Psoas muscle (tissue), 8 donors: ENCODE results near the gene FCRL4. TPM values are rescaled to one million over a fixed set of nuclear protein-coding genes. Genes with fewer than 3 reads are reported as not detected.
"Not testable (repeated sequence)": the region's sequence is repeated elsewhere in the genome, so short reads cannot be mapped to it uniquely, and the experiment has no call there.

Source experiments
- ATAC-seq, 4 donors: fragments of 200-7000 bp; cut with Tn5 transposase; one replicate each; pipeline ENCODE4 v1.9.1; 2020; ENCODE audit warnings: moderate library complexity in 3 of 4, mild to moderate bottlenecking in 2 of 4
- DNase-seq, 2 donors: peaks; one replicate each; pipeline ENCODE4 v3.0.0-alpha.2; 2020
- H3K27ac ChIP-seq: fragments of 200-600 bp; one replicate; pipeline ENCODE4 v1.8.0; 2022
- H3K27me3 ChIP-seq, 3 donors: fragments of 200-600 bp in 1 of 3; one replicate each; pipeline versions ENCODE4 v1.6.1 to v1.8.0; 2013 to 2022; ENCODE audit warnings: low read length in 2 of 3, mild to moderate bottlenecking in 2 of 3, moderate library complexity in 1 of 3; ENCODE audit not compliant: insufficient read depth in 3 of 3
- H3K36me3 ChIP-seq, 2 donors: fragments of 200-600 bp in 1 of 2; one replicate each; pipeline versions ENCODE4 v1.6.1 to v1.8.0; 2013 to 2022; ENCODE audit warnings: low read depth in 1 of 2, mild to moderate bottlenecking in 1 of 2, moderate library complexity in 1 of 2; ENCODE audit not compliant: insufficient read depth in 1 of 2
- H3K4me1 ChIP-seq: fragments of 200-600 bp; one replicate; pipeline ENCODE4 v1.8.0; 2022
- H3K4me3 ChIP-seq: fragments of 200-600 bp; one replicate; pipeline ENCODE4 v1.8.0; 2022; ENCODE audit warnings: mild to moderate bottlenecking
- H3K9me3 ChIP-seq: fragments of 200-600 bp; one replicate; pipeline ENCODE4 v1.8.0; 2022
- WGBS, 3 donors: extraction: QIAGEN DNeasy Blood & Tissue Kit; methylation state at CpG; one replicate each; pipeline versions ENCODE4 v1.1.6 to v1.1.7; 2013; 5-methylcytosine and 5-hydroxymethylcytosine counted together
- intact Hi-C, 2 donors: fragments of 100-400 bp; cut with DNase I; formaldehyde crosslinking; loops; one replicate each; pipeline versions ENCODE4 v1.11.0 to v1.14.2; 2022
- polyA plus RNA-seq, 3 donors: library from polyadenylated mRNA; stranded (reverse); fragments of 200-250 nt; gene quantifications; one replicate each; pipeline ENCODE4 v1.2.3, GENCODE V29; 2013
- total RNA-seq, 4 donors: library from RNA; stranded (reverse); fragmentation: NEBNext Ultra II Directional in 2 of 4; extraction: Animal tissue kit (Norgen Biotek cat#: 25700) in 2 of 4; gene quantifications; one replicate each; pipeline versions ENCODE4 v1.2.1 to v1.2.4, GENCODE V29; 2021 to 2023
- TF ChIP-seq, protein P1 (sequence below): fragments of 200-600 bp; IDR thresholded peaks from one replicate; pipeline ENCODE4 v1.8.0; 2022; ENCODE audit warnings: antibody characterized with exemption
- donor health status: healthy with polysubstance abuse.
- donor health status: DM: no; HTN: no; CAD: no; lungs with moderate emphysema.
- donor health status: Bipolar disorder and iron deficiency.
- donor health status: healthy.
- donor health status: DM: yes; HTN: yes; CAD: no.
- donor health status: DM: no; HTN: no; CAD: no.
- donor health status: DM: no; HTN: no; CAD: no.
- donor health status: DM: yes; HTN: yes; CAD: no.

Gene FCRL4
- total and polyA plus RNA-seq, 7 donors: not detected

GRCh38 chr1:157566484-157567300 is 31.2 kb downstream of the FCRL4 start:
- intact Hi-C loops: no loop called here
- DNase-seq (no peak), ATAC-seq (no peak)
- H3K4me1 ChIP-seq: no peaks in the 10 kb centered on the region
- TF ChIP-seq, protein P1, sequence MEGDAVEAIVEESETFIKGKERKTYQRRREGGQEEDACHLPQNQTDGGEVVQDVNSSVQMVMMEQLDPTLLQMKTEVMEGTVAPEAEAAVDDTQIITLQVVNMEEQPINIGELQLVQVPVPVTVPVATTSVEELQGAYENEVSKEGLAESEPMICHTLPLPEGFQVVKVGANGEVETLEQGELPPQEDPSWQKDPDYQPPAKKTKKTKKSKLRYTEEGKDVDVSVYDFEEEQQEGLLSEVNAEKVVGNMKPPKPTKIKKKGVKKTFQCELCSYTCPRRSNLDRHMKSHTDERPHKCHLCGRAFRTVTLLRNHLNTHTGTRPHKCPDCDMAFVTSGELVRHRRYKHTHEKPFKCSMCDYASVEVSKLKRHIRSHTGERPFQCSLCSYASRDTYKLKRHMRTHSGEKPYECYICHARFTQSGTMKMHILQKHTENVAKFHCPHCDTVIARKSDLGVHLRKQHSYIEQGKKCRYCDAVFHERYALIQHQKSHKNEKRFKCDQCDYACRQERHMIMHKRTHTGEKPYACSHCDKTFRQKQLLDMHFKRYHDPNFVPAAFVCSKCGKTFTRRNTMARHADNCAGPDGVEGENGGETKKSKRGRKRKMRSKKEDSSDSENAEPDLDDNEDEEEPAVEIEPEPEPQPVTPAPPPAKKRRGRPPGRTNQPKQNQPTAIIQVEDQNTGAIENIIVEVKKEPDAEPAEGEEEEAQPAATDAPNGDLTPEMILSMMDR: no peak
- H3K4me3 ChIP-seq: no peak overlapping the region
- no peak overlapping the region for H3K27ac ChIP-seq
- WGBS, 3 donors: 73 to 85% (median 85%) methylated on average over 14 of the region's 14 CpGs
- no peaks in the 10 kb centered on the region for H3K9me3 ChIP-seq
- no peaks in the 10 kb centered on the region for H3K27me3 ChIP-seq
- no peaks in the 10 kb centered on the region for H3K36me3 ChIP-seq

DNA sequence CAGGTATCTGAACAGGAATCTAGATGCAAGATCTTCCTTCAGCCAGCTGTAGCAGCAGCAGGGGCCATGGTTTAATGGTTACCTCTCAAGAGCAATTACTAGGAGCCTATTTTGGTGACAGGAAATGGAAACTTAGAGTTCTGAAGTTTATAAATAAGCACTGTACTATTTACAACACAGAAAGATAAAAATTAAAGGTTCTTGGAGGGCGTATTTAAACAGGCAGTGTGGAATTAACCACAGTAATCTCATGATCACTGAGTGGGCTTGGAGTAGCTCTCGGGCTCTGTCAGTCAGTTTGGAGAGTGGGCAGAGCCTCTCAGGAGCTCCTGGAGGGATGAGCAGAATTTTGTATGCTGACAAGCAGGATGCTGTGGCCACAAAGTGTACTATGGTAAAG is 35.4 kb downstream of the FCRL4 start:
- H3K36me3 ChIP-seq: no peaks in the 10 kb centered on the region
- TF ChIP-seq, protein P1: no peak
- DNase-seq (no peak), ATAC-seq (no peak)
- H3K9me3 ChIP-seq: no peaks in the 10 kb centered on the region
- H3K4me1 ChIP-seq: no peaks in the 10 kb centered on the region
- no peak overlapping the region for H3K27ac ChIP-seq
- H3K4me3 ChIP-seq: no peak overlapping the region
- H3K27me3 ChIP-seq: no peaks in the 10 kb centered on the region
- intact Hi-C loops: no loop called here
- WGBS, 3 donors: 53 to 73% (median 63%) methylated on average over 2 of the region's 2 CpGs

DNA sequence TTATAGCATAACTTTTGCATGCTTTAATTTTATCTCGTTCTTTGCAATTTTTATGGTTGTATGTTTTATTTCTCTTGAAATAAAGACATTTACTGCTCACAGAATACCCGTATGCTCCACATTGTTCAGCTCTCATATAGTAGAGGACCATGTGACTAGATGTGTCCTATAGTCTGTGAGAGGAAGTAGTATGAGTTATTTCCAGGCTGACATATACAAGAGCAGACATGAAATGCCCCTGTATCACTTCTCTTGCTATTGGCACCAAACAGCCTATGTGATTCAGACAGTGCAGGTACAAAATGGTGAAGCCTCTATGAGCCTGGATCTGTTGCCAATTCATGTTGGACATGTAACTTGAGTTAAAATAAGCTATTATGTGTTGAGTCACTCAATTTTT is 39.8 kb downstream of the FCRL4 start:
- no peaks in the 10 kb centered on the region for H3K9me3 ChIP-seq
- DNase-seq: no peak
- TF ChIP-seq, protein P1: no peak
- ATAC-seq: no peak
- H3K27ac ChIP-seq: no peak overlapping the region
- WGBS, 3 donors: 63 to 76% (median 71%) methylated on average over 2 of the region's 2 CpGs
- intact Hi-C loops: no loop called here
- H3K27me3 ChIP-seq: no peaks in the 10 kb centered on the region
- H3K4me3 ChIP-seq: no peak overlapping the region
- no peaks in the 10 kb centered on the region for H3K4me1 ChIP-seq
- H3K36me3 ChIP-seq: no peaks in the 10 kb centered on the region

- ATAC-seq (no peak), DNase-seq (no peak)
- Histone ChIP-seq H3K9me3 (no peaks in the 10 kb centered on the region), H3K36me3 (no peaks in the 10 kb centered on the region), H3K4me3 (no peak within 1 kb of the TSS), H3K27ac (no peak within 1 kb of the TSS), H3K27me3 (no peaks in the 10 kb centered on the region), H3K4me1 (no peaks in the 10 kb centered on the region)
- intact Hi-C loops: loop anchor here in 1 of 2 donors (1.0 kb wide), 1 partner anchor 29 kb away; no protein-coding TSS in a partner anchor
- TF ChIP-seq, protein P1: no peak
- WGBS, 3 donors: 74 to 76% (median 74%) methylated on average over 10 of the region's 10 CpGs
These were observed 45.9 kb downstream of the FCRL4 start, which contains the start of gene FCRL5 for GRCh38 chr1:157551694-157552693. Gene FCRL5, minus strand, starts transcription at chr1:157552515. Its CDS starts 153 bp downstream, at chr1:157552362.

- not testable (repeated sequence) for DNase-seq
These were observed 49.8 kb downstream of the FCRL4 start for GRCh38 chr1:157548081-157548480.

More at GRCh38 chr1:157548081-157548480, 49.8 kb downstream of the FCRL4 start:
- H3K27me3 ChIP-seq, H3K36me3 ChIP-seq, H3K4me1 ChIP-seq, intact Hi-C loops, H3K9me3 ChIP-seq, ATAC-seq, H3K4me3 ChIP-seq, H3K27ac ChIP-seq: not testable (repeated sequence)
- 65 to 78% (median 70%) methylated on average over 1 of the region's 1 CpG for WGBS, 3 donors
